GM19452 (cell line): ENCODE data around the gene GALNT2.

Source experiments
- ATAC-seq: cut with Tn5 transposase; IDR thresholded peaks from one replicate; pipeline ENCODE4 v1.9.1; 2021; ENCODE audit not compliant: unreplicated experiment

Gene GALNT2

GRCh38 chr1:230176326-230176725 lies 109.3 kb downstream of the GALNT2 start:
- ATAC-seq, result no peak

GRCh38 chr1:230176871-230177411 lies 109.9 kb downstream of the GALNT2 start:
- ATAC-seq, result no peak

DNA sequence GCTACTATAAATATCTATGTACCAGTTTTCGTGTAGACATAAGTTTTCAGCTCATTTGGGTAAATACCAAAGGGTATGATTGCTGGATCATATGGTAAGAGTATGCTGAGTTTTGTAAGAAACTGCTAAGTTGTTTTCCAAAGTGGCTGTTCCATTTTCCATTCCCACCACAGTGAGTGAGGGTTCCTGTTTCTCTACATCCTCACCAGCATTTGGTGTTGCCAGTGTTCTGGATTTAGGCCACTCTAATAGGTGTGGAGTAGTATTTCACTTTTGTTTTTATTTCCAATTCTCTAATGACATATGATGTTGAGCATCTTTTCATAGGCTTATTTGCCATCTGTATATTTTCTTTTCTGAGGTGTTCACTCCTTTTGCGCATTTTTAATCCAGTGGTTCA lies 112.2 kb downstream of the GALNT2 start:
- no peak for ATAC-seq

- ATAC-seq, result no peak
These were observed 118.3 kb downstream of the GALNT2 start for GRCh38 chr1:230185076-230186001.

DNA sequence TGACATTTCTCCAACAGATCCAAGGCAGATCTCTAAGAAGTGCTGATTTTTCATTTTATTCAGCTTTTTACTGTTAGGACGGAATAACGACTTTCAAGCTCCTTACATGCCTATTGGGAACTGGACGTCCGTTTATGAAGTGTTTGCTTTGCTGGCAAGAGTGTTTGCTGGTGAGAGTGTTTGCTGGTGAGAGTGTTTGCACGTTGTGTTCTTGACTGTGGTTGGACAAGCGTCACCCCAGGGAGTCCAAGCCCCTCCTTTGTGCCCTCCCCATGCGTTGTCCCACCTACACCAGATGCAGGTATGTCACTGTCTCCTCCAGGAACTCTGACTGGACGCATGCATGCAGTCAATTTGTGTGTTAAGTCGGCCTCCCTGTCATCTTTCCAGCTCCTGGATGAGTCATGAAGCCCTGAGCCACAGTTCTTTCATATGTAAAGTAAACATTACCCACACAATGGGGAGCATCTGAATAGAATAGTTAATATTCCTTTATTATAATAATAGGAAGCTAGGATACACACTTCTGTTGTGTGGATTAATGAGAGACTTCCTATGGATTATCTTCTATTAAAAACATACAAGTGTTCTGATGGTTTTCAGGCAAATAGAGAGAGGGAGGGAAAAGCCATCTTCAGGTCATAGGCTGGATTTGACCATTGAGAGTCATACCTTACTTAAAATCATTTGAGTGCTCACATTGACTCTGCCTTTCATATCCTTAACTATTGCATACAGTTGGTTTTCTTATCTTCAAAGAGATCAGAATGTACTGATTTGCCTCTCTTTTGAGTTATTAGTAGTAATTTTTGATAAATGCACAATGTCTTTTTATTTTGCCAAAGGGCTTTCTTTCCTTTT lies 119.2 kb downstream of the GALNT2 start:
- no peak for ATAC-seq

- no peak for ATAC-seq
These were observed 119.8 kb downstream of the GALNT2 start for GRCh38 chr1:230186874-230187273.

- no peak for ATAC-seq
These were observed 120.3 kb downstream of the GALNT2 start for GRCh38 chr1:230187290-230187689.

DNA sequence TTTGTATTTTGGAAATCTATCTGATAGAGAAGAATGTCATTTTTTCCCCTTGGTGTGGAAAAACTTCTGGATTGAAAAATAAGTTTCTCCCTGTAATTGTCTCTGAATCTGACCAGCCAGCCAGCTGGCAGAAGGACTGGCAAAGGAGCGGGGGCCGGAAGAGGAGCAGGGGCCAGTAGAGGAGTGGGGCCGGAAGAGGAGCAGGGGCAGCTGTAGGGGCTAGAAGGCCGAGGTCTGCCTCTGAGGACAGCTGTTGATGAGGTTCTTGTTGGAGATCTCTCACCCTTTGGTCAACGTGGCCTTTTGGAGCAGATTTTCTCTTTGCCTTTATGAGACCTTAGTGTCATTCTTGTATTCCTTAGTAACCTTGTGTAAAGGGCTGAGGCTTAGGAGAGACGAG lies 121.8 kb downstream of the GALNT2 start:
- ATAC-seq, result no peak

GRCh38 chr1:230189341-230189740 lies 122.3 kb downstream of the GALNT2 start:
- no peak for ATAC-seq

GRCh38 chr1:230189824-230190223 lies 122.8 kb downstream of the GALNT2 start:
- no peak for ATAC-seq

DNA sequence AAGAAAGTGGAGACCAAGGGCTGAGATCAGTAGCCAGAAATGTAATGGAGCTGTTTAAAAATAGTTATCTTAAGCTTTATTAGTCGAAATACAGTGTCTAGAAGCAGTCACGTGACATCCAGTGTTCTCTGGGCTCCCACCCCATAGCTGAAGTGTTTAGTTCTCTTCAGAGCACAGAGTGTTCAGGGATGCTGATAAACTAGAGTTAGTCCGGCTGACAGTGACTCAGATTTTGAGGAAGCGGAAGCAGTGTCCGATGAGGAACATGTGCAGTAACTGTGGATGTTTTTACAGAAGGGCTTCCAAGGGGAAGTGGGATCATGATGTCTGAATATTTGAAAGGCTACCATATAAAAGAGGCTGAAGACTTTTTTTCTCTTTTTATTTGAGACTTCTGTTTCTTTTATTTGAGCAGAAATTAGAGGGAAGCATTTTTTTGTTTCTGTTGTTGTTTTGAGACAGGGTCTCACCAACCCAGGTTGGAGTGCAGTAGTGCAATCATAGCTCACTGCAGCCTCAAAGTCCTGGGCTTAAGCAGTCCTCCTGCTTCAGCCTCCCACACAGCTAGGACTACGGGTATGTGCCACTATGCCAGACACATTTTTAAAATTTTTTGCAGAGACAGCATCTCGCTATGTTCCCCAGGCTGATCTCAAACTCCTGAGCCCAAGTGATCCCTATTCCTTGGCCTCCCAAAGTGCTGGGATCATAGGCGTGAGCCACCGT lies 124.2 kb downstream of the GALNT2 start:
- no peak for ATAC-seq

DNA sequence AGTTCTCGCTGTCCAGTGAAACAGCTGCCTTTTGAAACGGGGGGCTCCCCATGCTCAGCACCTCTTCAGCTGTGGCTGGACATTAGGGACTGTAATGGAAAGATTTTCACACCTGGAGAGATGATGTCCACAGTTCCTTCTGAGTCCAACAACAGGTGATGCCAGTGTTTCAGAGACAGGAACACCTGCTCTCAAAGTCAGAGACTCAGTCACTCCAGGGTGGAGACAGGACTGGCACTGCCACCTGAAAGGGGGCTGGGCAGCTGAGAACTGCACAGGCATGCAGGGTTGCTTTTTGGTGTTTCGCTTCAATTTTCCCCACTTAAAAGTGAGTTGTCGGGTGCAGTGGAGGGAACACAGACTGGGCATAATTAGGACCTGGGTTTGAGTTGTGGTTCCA lies 124.8 kb downstream of the GALNT2 start:
- no peak for ATAC-seq

DNA sequence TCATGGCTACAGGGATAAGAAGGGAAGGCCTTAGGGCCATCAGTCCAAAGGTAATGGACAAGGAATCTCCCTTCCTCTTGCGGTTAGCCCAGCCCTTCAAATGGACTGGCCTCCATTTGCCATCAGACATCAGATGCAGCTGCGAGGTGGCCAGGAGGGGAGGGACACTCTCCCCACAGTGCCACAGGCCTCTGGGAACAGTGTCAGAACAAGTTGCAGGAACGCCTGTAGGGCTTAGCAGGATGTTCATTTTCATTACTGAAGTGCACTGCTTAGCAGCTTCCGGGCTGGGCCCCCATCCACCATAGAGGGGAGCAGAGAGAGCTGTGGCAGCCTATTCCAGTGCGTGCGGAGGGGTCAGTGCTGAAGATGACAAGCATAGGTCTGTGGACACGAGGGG lies 127.5 kb downstream of the GALNT2 start:
- no peak for ATAC-seq

DNA sequence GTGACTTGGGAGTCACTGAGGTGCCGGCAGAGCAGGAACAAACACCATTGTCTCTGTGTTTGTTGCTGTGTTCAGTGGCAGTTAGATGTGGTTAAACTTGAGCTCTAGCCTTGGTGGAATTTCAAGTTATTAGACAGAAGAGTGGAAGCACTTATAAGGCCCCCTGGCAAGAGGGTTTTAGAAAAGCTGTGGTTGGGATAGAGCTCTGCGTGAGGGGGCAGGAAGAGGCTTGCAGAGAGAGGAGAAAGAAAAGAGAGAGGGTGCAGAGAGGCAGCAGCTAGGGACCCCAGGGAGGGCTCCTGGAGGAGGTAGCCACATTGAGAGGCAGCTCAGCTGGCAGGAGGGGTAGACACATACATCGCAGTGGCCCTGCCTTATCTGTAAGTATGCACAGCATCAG lies 128.2 kb downstream of the GALNT2 start:
- no peak for ATAC-seq

GRCh38 chr1:230196077-230196476 lies 129.0 kb downstream of the GALNT2 start:
- ATAC-seq, result no peak

DNA sequence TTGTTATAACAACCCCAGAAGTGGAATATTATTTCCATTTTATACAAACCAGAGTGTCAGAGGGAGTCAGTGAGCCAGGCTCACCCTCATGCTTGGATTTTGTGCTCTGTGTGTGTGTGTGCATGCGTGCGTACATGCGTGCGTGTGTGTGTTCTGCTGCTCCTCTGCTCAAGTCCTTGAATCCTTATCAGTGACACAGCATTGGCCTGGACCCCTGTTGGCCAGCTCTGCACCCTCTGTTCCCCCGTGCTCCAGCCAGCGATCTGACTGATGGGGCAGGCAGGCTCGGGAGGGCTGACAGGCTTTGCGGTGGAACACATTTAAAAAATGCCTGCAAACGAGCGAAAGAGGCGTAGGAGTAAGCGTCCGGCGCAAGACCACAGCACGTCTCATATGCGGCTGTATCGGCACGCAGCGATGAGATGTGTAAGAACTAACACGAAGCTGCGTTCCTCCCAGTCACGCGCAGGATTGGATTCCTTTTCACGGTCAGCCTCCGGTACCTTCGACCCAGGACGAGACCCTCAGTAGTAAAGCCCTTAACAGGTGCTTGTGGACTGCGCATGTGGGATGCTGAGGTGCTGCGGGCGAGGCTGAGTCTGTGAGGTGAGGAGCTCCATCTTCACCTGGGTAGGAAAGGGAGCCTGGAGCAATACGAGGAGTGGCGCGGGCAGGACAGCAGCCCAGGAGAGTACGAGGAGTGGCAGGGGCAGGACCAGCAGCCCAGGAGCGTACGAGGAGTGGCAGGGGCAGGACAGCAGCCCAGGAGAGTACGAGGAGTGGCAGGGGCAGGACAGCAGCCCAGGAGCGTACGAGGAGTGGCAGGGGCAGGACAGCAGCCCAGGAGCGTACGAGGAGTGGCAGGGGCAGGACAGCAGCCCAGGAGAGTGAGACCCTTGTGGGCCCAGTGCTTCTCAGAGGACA lies 130.9 kb downstream of the GALNT2 start:
- ATAC-seq, result no peak

- no peak for ATAC-seq
These were observed 132.0 kb downstream of the GALNT2 start for GRCh38 chr1:230199034-230199433.

- ATAC-seq, result no peak
These were observed 132.5 kb downstream of the GALNT2 start for GRCh38 chr1:230199554-230199953.

DNA sequence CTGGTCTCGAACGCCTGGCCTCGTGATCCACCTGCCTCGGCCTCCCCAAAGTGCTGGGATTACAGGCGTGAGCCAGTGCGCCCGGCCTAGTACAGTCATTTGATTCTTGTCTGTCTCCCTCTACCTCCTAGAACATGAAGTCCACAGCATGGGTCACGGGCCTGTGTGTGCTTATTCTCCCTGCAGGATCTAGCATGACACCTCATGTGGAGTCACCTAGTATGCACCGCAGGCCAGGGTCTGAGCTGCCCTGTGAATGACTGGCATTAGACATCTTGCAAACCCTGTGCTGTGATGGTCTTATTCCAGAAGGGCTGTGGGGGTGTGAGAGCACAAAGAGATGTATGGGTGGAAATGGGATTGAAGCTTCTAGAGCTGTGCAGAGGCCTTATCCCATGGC lies 133.2 kb downstream of the GALNT2 start:
- no peak for ATAC-seq

- no peak for ATAC-seq
These were observed 134.4 kb downstream of the GALNT2 start for GRCh38 chr1:230201445-230201844.
